Peyer's patch (tissue), 4 donors: ENCODE results near the gene DZANK1.

Source experiments
- CTCF ChIP-seq, 6 experiments: fragments of 450-650 bp in 4 of 6; fragments of 200-600 bp in 2 of 6; sonication (generic) in 1 of 6; IDR thresholded peaks; one replicate each; pipeline ENCODE4 v1.5.1; 2017 to 2019; ENCODE audit warnings: antibody characterized with exemption in 6 of 6, mild to moderate bottlenecking in 3 of 6, moderate library complexity in 1 of 6
- POLR2A ChIP-seq, 2 donors: fragments of 450-650 bp; IDR thresholded peaks; one replicate each; pipeline ENCODE4 v1.5.1; 2017; ENCODE audit warnings: antibody characterized with exemption in 2 of 2, mild to moderate bottlenecking in 2 of 2, moderate library complexity in 2 of 2

- no peak for TF ChIP-seq CTCF (IDR thresholded peaks at IDR 0.05)
- TF ChIP-seq POLR2A (IDR thresholded peaks at IDR 0.05): no peak
Observed at GRCh38 chr20:18394363-18394762, 72.5 kb downstream of the DZANK1 start.
